ENCODE data around the gene TANC1.

- TF ChIP-seq CTCF (conservative IDR thresholded peaks at IDR 0.05; ENCODE audit: low read depth in 2 of 2) (no peak), POLR2AphosphoS5 (IDR thresholded peaks at IDR 0.05; ENCODE audit: low read depth) (no peak), JUNB (IDR thresholded peaks at IDR 0.05; ENCODE audit: unreplicated experiment) (no peak), ZNF331 (CRISPR knock-in tag; IDR thresholded peaks at IDR 0.05; ENCODE audit: low read depth) (no peak)
Observed at GRCh38 chr2:159232456-159233170, 264.2 kb downstream of the TANC1 start.
